OCI-LY7 (cell line): Measurements from ENCODE around the gene ATG16L2. TPM values are rescaled to one million over a fixed set of nuclear protein-coding genes. Genes with fewer than 3 reads are reported as not detected.
A peak's percentile ranks its signal among the peaks of the same experiment; 100 is the strongest.

Experiments
- BruUV-seq: library from RNA; stranded (reverse); fragments of 400-500 nt; replicated peaks from 2 replicates; lab custom pipeline; 2021; lab: Mats Ljungman, UMichigan
- CTCF ChIA-PET: fragments of 300-600 bp; sonication (Branson Sonifier 250); formaldehyde crosslinking; loops from one replicate; lab custom pipeline; 2022; ENCODE audit warnings: antibody characterized with exemption; ENCODE audit not compliant: unreplicated experiment; lab: Charles Lee
- POLR2A ChIA-PET: fragments of 300-600 bp; sonication (Branson Sonifier 250); formaldehyde crosslinking; loops from one replicate; lab custom pipeline; 2022; ENCODE audit warnings: antibody characterized with exemption; lab: Charles Lee
- DNase-seq: peaks from one replicate; pipeline ENCODE4 v3.0.0-alpha.2; 2015; ENCODE audit warnings: low spot score
- H2AFZ ChIP-seq: fragments of 200-600 bp; sonication (generic), shearing (Covaris generic); 2 replicates; pipeline ENCODE4 v1.6.1; 2014; ENCODE audit warnings: mild to moderate bottlenecking, antibody characterized with exemption, low read length, moderate library complexity
- H3K27ac ChIP-seq: fragments of 200-600 bp; sonication (generic); 2 replicates; pipeline ENCODE4 v1.5.1; 2014; ENCODE audit warnings: mixed run types, low read depth, mild to moderate bottlenecking, moderate library complexity, low read length, inconsistent platforms; ENCODE audit not compliant: poor library complexity, severe bottlenecking
- H3K36me3 ChIP-seq: fragments of 200-600 bp; sonication (generic); 2 replicates; pipeline ENCODE4 v1.6.1; 2014; ENCODE audit warnings: mild to moderate bottlenecking, antibody characterized with exemption, low read length, moderate library complexity, mixed read lengths; ENCODE audit not compliant: insufficient read depth
- H3K4me1 ChIP-seq: fragments of 200-600 bp; sonication (generic); 2 replicates; pipeline ENCODE4 v1.5.1; 2014; ENCODE audit warnings: mild to moderate bottlenecking, low read length; ENCODE audit not compliant: insufficient read depth, poor library complexity, severe bottlenecking
- H3K4me2 ChIP-seq: fragments of 200-600 bp; sonication (generic); 2 replicates; pipeline ENCODE4 v1.6.1; 2014; ENCODE audit warnings: mild to moderate bottlenecking, low read length
- H3K4me3 ChIP-seq: fragments of 200-600 bp; sonication (generic); 2 replicates; pipeline ENCODE4 v1.5.1; 2014; ENCODE audit warnings: mild to moderate bottlenecking, low read depth, low read length; ENCODE audit not compliant: poor library complexity, severe bottlenecking
- H3K79me2 ChIP-seq: fragments of 200-600 bp; sonication (generic); 2 replicates; pipeline ENCODE4 v1.6.1; 2016; ENCODE audit warnings: low read depth, mild to moderate bottlenecking, low read length, moderate library complexity, mixed read lengths; ENCODE audit not compliant: insufficient read depth
- H3K9me2 ChIP-seq: fragments of 200-600 bp; sonication (generic); 2 replicates; pipeline ENCODE4 v1.6.1; 2016; ENCODE audit warnings: mild to moderate bottlenecking, low read length, mixed read lengths; ENCODE audit not compliant: insufficient read depth
- H3K9me3 ChIP-seq: fragments of 200-600 bp; sonication (generic); 2 replicates; pipeline ENCODE4 v1.6.1; 2014; ENCODE audit warnings: mild to moderate bottlenecking, mixed run types, low read length, mixed read lengths
- H4K20me1 ChIP-seq: fragments of 200-600 bp; sonication (generic); 2 replicates; pipeline ENCODE4 v1.6.1; 2014; ENCODE audit warnings: mild to moderate bottlenecking, antibody characterized with exemption, low read length, moderate library complexity, mixed read lengths; ENCODE audit not compliant: insufficient read depth
- CTCF ChIP-seq: fragments of 200-600 bp; sonication (generic); conservative IDR thresholded peaks from 2 replicates; pipeline ENCODE4 v1.5.1; 2014; ENCODE audit warnings: mild to moderate bottlenecking, antibody characterized with exemption, low read length, moderate library complexity, mixed read lengths
- EZH2phosphoT487 ChIP-seq: fragments of 200-600 bp; sonication (generic); IDR thresholded peaks from 2 replicates; pipeline ENCODE4 v1.6.1; 2018; ENCODE audit warnings: low read depth, borderline replicate concordance, mild to moderate bottlenecking, mixed run types, antibody characterized with exemption, low read length, moderate library complexity, mixed read lengths
- intact Hi-C: fragments of 100-400 bp; cut with micrococcal nuclease; formaldehyde crosslinking; loops from one replicate; pipeline ENCODE4 v1.10.0; 2022; ENCODE audit not compliant: unreplicated experiment
- total RNA-seq, 2 experiments: library from RNA; depleted of rRNA in 1 of 2; stranded (reverse); fragments of >200 nt in 1 of 2; shearing (Covaris generic) in 1 of 2; gene quantifications; 2 replicates each; pipeline ENCODE4 v1.2.3, GENCODE V29; 2014 to 2022

Gene ATG16L2
- total RNA-seq, 2 experiments from 2014 or later, result 103 to 108 TPM

DNA sequence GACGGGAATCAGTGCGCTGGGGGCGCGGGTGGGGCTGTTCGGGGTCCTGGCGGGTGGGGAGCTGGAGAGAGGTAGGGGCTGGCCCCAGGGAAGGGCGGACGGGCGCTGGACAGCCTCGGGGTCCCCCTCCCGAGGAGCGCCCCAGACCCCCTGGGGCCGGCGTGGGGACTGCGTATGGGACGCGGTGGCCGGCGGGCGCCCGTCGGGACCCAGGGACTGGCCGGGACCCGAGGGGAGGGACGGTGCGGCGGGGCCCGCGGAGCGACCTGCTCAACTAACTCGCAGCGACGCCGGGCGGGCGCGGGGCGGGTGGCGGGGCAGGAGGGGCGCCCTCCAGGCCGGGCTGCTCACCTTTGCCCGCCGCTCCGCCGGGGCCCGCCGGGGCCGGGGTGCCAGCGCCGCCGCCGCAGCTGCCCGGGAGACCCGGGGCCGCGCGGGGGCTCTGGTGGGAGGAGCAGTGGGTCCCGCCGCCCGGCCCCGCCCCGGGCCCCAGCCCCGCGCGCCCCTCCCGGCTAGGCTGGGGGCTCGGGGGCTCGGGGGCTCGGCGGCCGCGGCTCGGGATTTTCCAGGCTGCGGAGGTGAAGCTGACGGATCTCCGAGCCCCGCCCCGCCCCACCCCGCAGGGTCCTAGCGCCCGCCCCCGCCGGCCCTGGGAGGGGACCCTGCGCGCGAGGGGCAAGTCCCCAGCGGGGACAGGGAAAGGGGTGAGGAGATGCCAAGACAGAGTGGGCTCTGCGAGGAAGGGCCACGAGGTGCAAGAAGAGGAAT is 32.7 kb upstream of the ATG16L2 start:
- Histone ChIP-seq H4K20me1 (no peaks in the 10 kb centered on the region), H3K4me2 (peak overlapping the region; percentile 66), H3K79me2 (no peaks in the 10 kb centered on the region), H3K4me1 (peaks cover 10% of the 10 kb centered on the region), H3K27ac (no peak overlapping the region), H3K9me2 (no peaks in the 10 kb centered on the region), H2AFZ (peak overlapping the region; percentile 4; the same call in 1 of the 2 replicates), H3K4me3 (peak overlapping the region; percentile 59), H3K36me3 (no peaks in the 10 kb centered on the region), H3K9me3 (no peaks in the 10 kb centered on the region)
- ChIA-PET CTCF (no interaction called here), POLR2A (no interaction called here)
- no TSS peak for BruUV-seq
- TF ChIP-seq EZH2phosphoT487, result no peak
- TF ChIP-seq CTCF, result no peak
- intact Hi-C loops, result no loop called here
- peak; percentile 50 for DNase-seq

- POLR2A ChIA-PET, result interaction anchor here (0.9 to 1.3 kb wide), 2 partner anchors 11 to 33 kb away, joined by 7 to 8 read pairs; partner anchors contain the start of gene STARD10
- H3K4me1 ChIP-seq, result peaks cover 13% of the 10 kb centered on the region
- TF ChIP-seq CTCF (no peak), EZH2phosphoT487 (no peak)
- peak overlapping the region; percentile 59 for H3K4me3 ChIP-seq
- peak overlapping the region; percentile 64 for H3K4me2 ChIP-seq
- H3K27ac ChIP-seq, result no peak overlapping the region
- no peaks in the 10 kb centered on the region for H3K36me3 ChIP-seq
- H3K9me3 ChIP-seq, result no peaks in the 10 kb centered on the region
- BruUV-seq, result no TSS peak
- H3K79me2 ChIP-seq, result no peaks in the 10 kb centered on the region
- DNase-seq, result peak; percentile 18
- H2AFZ ChIP-seq, result peak overlapping the region; percentile 4; the same call in 1 of the 2 replicates
- CTCF ChIA-PET, result no interaction called here
- intact Hi-C loops, result no loop called here
- no peaks in the 10 kb centered on the region for H4K20me1 ChIP-seq
- no peaks in the 10 kb centered on the region for H3K9me2 ChIP-seq
Observed at GRCh38 chr11:72782081-72782920, 31.9 kb upstream of the ATG16L2 start.
